ENCODE data around the gene FABP3. TPM values are rescaled to one million over a fixed set of nuclear protein-coding genes. Genes with fewer than 3 reads are reported as not detected.

FABP3 gene
- total RNA-seq, 1 donor from 2014 or later, result 0.74 TPM

- TF ChIP-seq, protein P1, sequence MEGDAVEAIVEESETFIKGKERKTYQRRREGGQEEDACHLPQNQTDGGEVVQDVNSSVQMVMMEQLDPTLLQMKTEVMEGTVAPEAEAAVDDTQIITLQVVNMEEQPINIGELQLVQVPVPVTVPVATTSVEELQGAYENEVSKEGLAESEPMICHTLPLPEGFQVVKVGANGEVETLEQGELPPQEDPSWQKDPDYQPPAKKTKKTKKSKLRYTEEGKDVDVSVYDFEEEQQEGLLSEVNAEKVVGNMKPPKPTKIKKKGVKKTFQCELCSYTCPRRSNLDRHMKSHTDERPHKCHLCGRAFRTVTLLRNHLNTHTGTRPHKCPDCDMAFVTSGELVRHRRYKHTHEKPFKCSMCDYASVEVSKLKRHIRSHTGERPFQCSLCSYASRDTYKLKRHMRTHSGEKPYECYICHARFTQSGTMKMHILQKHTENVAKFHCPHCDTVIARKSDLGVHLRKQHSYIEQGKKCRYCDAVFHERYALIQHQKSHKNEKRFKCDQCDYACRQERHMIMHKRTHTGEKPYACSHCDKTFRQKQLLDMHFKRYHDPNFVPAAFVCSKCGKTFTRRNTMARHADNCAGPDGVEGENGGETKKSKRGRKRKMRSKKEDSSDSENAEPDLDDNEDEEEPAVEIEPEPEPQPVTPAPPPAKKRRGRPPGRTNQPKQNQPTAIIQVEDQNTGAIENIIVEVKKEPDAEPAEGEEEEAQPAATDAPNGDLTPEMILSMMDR (IDR thresholded peaks at IDR 0.05; ENCODE audit: unreplicated experiment), result no peak
- Mint-ChIP-seq H3K9me3 (ENCODE audit: low read depth) (no peaks in the 10 kb centered on the region), H3K27me3 (peaks cover 16% of the 10 kb centered on the region), H3K4me3 (ENCODE audit: low read depth) (no peak overlapping the region), H3K27ac (no peak overlapping the region), H3K4me1 (ENCODE audit: low read depth) (peaks cover 2% of the 10 kb centered on the region), H3K36me3 (ENCODE audit: insufficient read depth) (no peaks in the 10 kb centered on the region)
- DNase-seq (ENCODE audit: low spot score, unreplicated experiment), result no peak
Measured at GRCh38 chr1:31381394-31382294, 8.8 kb upstream of the FABP3 start.

GRCh38 chr1:31380181-31380580, 7.3 kb upstream of the FABP3 start:
- TF ChIP-seq, protein P1 (IDR thresholded peaks at IDR 0.05; ENCODE audit: unreplicated experiment), result no peak
- DNase-seq (ENCODE audit: low spot score, unreplicated experiment), result no peak
- H3K27me3 Mint-ChIP-seq, result peaks cover 10% of the 10 kb centered on the region
- no peak overlapping the region for H3K4me3 Mint-ChIP-seq (ENCODE audit: low read depth)
- H3K27ac Mint-ChIP-seq, result no peak overlapping the region
- no peaks in the 10 kb centered on the region for H3K9me3 Mint-ChIP-seq (ENCODE audit: low read depth)
- H3K4me1 Mint-ChIP-seq (ENCODE audit: low read depth), result peaks cover 2% of the 10 kb centered on the region
- no peaks in the 10 kb centered on the region for H3K36me3 Mint-ChIP-seq (ENCODE audit: insufficient read depth)

DNA sequence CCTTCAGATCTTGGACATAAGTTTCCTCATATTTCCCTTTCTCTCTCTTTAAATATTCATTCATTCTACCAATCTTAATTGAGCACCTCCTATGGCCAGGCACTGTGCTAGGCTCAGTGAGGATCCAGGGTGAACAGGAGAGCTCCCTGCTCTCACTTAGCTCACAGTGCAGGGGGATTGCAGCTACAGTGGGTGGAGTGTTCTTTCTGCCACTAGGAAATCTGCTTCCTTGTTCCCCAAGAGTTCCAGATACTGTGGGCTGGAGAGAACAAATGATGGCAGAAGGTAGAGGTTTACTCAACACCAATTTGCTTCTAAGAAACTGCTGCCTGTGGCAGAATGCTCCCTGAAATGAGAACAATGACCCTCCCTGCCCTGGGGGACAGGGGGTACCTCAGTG, 5.1 kb upstream of the FABP3 start:
- no peak overlapping the region for H3K4me3 Mint-ChIP-seq (ENCODE audit: low read depth)
- peaks cover 9% of the 10 kb centered on the region for H3K4me1 Mint-ChIP-seq (ENCODE audit: low read depth)
- TF ChIP-seq, protein P1 (IDR thresholded peaks at IDR 0.05; ENCODE audit: unreplicated experiment), result no peak

DNA sequence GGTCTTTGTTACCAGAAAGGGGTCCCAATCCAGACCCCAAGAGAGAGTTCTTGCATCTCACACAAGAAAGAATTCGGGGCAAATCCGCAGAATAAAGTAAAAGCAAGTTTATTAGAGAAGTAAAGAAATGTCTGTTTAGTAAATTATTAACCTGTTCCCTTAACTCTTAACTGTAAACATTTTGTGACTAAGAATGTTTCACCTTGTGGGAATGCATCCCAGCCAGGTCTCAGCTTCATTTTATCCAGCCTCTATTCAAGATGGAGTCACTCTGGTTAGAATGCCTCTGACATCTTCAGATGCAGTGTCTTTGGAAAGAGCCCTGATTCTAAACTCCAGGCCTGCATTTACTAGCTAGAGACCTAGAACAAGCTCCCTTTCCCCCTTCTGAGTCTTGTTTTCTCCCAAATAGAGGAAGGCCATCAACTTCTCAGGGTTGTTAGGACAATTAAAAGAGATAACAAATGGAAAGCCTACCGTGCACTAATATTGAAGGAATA, 4.5 kb upstream of the FABP3 start:
- no peak for DNase-seq (ENCODE audit: low spot score, unreplicated experiment)
- Mint-ChIP-seq H3K9me3 (ENCODE audit: low read depth) (no peaks in the 10 kb centered on the region), H3K36me3 (ENCODE audit: insufficient read depth) (no peaks in the 10 kb centered on the region), H3K4me3 (ENCODE audit: low read depth) (no peak overlapping the region), H3K4me1 (ENCODE audit: low read depth) (peaks cover 13% of the 10 kb centered on the region), H3K27ac (no peak overlapping the region), H3K27me3 (peaks cover 11% of the 10 kb centered on the region)
- TF ChIP-seq, protein P1 (IDR thresholded peaks at IDR 0.05; ENCODE audit: unreplicated experiment), result no peak

More for the DNA sequence above, 5.1 kb upstream of the FABP3 start:
- no peak overlapping the region for H3K27ac Mint-ChIP-seq
- peaks cover 10% of the 10 kb centered on the region for H3K27me3 Mint-ChIP-seq
- DNase-seq (ENCODE audit: low spot score, unreplicated experiment), result no peak
- no peaks in the 10 kb centered on the region for H3K9me3 Mint-ChIP-seq (ENCODE audit: low read depth)
- H3K36me3 Mint-ChIP-seq (ENCODE audit: insufficient read depth), result no peaks in the 10 kb centered on the region

GRCh38 chr1:31376375-31377134, 3.7 kb upstream of the FABP3 start:
- Mint-ChIP-seq H3K27ac (no peak overlapping the region), H3K27me3 (peaks cover 8% of the 10 kb centered on the region), H3K4me3 (ENCODE audit: low read depth) (no peak overlapping the region), H3K9me3 (ENCODE audit: low read depth) (no peaks in the 10 kb centered on the region), H3K36me3 (ENCODE audit: insufficient read depth) (no peaks in the 10 kb centered on the region), H3K4me1 (ENCODE audit: low read depth) (peaks cover 18% of the 10 kb centered on the region)
- TF ChIP-seq, protein P1 (IDR thresholded peaks at IDR 0.05; ENCODE audit: unreplicated experiment), result no peak
- DNase-seq (ENCODE audit: low spot score, unreplicated experiment), result no peak

All from progenitor cell of endocrine pancreas (in vitro differentiated cells).